Breast epithelium (tissue), 4 donors: Measurements from ENCODE around the gene CCL19. TPM values are rescaled to one million over a fixed set of nuclear protein-coding genes. Genes with fewer than 3 reads are reported as not detected.
A peak's percentile ranks its signal among the peaks of the same experiment; 100 is the strongest.

ENCODE experiments used
- DNase-seq, 2 donors: peaks; one replicate each; pipeline ENCODE4 v3.0.0-alpha.2; 2019; ENCODE audit warnings: low spot score in 2 of 2
- H3K27ac ChIP-seq, 2 donors: fragments of 200-600 bp; sonication (generic) in 1 of 2; one replicate each; pipeline ENCODE4 v1.5.1; 2016 to 2019; ENCODE audit warnings: mild to moderate bottlenecking in 1 of 2
- H3K27me3 ChIP-seq, 2 donors: fragments of 200-600 bp; sonication (generic) in 1 of 2; one replicate each; pipeline versions ENCODE4 v1.5.1 to v1.6.0; 2017 to 2019; ENCODE audit warnings: control low read depth in 1 of 2, mild to moderate bottlenecking in 1 of 2
- H3K36me3 ChIP-seq: fragments of 200-600 bp; one replicate; pipeline ENCODE4 v1.5.1; 2019
- H3K4me1 ChIP-seq, 2 donors: fragments of 200-600 bp; sonication (generic); one replicate each; pipeline ENCODE4 v1.5.1; 2016 to 2019; ENCODE audit warnings: control low read depth in 1 of 2
- H3K4me3 ChIP-seq, 3 donors: fragments of 200-600 bp; sonication (generic); 1 replicate in 2 of 3; 2 replicates in 1 of 3; pipeline ENCODE4 v1.5.1; 2016 to 2019; ENCODE audit warnings: mild to moderate bottlenecking in 3 of 3, moderate library complexity in 2 of 3
- H3K9me3 ChIP-seq, 2 donors: fragments of 200-600 bp; sonication (generic) in 1 of 2; one replicate each; pipeline ENCODE4 v1.5.1; 2016 to 2019; ENCODE audit warnings: control low read depth in 1 of 2
- POLR2A ChIP-seq: fragments of 450-650 bp; IDR thresholded peaks from one replicate; pipeline ENCODE4 v1.6.1; 2016; ENCODE audit warnings: antibody characterized with exemption, mild to moderate bottlenecking, moderate library complexity
- POLR2AphosphoS5 ChIP-seq, 3 donors: sonication (generic); formaldehyde crosslinking; IDR thresholded peaks; one replicate each; pipeline ENCODE4 v1.6.1; 2017; ENCODE audit warnings: antibody characterized with exemption in 3 of 3
- intact Hi-C: fragments of 100-400 bp; cut with DNase I; formaldehyde crosslinking; loops from one replicate; pipeline ENCODE4 v1.15.1; 2023; ENCODE audit warnings: low total_unique reads
- total RNA-seq, 3 donors: library from RNA; depleted of rRNA; stranded (reverse); fragments of >200 nt; gene quantifications; one replicate each; pipeline ENCODE4 v1.1.0, GENCODE V29; 2016
- TF ChIP-seq, protein P1 (sequence below), 3 donors: fragments of 450-650 bp; IDR thresholded peaks; one replicate each; pipeline ENCODE4 v1.5.1; 2016 to 2017; ENCODE audit warnings: antibody characterized with exemption in 3 of 3, mild to moderate bottlenecking in 3 of 3, moderate library complexity in 3 of 3

CCL19 gene
- total RNA-seq, 3 donors from 2014 or later: 0.88 to 5.6 (median 1.3) TPM

DNA sequence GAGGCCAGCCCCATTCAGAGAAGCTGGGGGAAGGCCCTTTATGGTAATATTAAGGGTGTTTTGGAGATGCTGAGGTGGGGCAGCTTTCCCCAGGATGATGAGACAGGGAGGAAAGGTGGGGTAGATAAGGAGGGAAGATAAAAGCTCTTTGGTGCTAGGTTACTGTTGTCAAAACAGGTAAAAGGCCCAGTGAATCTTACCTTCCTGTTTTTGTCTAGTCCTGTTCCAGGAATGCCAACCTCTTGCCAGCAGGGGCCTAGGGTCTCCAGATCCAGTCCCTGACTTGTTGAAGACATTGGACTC, 27.8 kb downstream of the CCL19 start:
- intact Hi-C loops: no loop called here
- Histone ChIP-seq H3K27me3 (no peaks in the 10 kb centered on the region), H3K27ac (peak overlapping the region; percentile 36 to 97), H3K4me3 (no peak overlapping the region), H3K4me1 (no peaks in the 10 kb centered on the region), H3K9me3 (no peaks in the 10 kb centered on the region), H3K36me3 (no peaks in the 10 kb centered on the region)
- TF ChIP-seq POLR2AphosphoS5 (IDR thresholded peaks at IDR 0.05) (no peak), POLR2A (no peak)
- TF ChIP-seq, protein P1, sequence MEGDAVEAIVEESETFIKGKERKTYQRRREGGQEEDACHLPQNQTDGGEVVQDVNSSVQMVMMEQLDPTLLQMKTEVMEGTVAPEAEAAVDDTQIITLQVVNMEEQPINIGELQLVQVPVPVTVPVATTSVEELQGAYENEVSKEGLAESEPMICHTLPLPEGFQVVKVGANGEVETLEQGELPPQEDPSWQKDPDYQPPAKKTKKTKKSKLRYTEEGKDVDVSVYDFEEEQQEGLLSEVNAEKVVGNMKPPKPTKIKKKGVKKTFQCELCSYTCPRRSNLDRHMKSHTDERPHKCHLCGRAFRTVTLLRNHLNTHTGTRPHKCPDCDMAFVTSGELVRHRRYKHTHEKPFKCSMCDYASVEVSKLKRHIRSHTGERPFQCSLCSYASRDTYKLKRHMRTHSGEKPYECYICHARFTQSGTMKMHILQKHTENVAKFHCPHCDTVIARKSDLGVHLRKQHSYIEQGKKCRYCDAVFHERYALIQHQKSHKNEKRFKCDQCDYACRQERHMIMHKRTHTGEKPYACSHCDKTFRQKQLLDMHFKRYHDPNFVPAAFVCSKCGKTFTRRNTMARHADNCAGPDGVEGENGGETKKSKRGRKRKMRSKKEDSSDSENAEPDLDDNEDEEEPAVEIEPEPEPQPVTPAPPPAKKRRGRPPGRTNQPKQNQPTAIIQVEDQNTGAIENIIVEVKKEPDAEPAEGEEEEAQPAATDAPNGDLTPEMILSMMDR (IDR thresholded peaks at IDR 0.05): no peak
- DNase-seq: no peak

DNA sequence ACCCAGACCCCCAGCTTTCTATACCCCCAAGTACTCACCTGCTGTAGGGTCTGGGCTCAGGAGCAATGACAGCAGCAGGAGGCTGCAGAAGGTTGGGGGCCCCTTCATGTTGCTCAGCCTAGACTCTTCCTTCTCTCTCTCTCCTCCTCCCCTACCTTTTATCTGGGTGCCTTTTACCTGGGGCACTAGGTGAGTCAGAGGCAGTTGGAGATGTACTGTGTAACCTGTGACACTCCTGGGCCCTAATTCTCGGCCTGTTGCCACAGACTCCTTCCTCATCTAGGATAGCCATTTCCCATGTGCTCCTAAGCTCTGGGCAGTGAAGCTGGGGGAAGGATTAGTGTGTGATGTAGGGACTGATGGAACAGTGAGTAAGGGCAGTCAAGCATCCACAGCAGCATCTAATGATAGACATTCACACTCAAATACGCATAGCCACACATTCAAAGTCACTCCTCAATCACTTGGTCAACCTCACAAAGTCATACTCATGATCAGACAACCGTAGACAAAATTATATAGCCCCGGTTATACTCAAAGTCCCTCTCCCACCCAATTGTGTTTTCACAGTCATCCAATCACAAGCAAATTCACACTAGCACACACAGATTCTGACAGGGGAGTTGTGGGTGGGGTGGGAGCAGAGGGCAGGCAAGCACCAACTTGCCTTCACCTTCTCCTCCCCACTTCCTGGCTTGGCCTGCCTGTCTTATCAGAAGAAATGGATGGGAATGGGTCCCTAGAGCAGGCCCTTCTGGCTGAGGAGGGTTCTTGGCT, 28.4 kb downstream of the CCL19 start, which contains the start of gene CCL27:
Gene CCL27 (minus strand): TSS at position 132 of the 777 bp plus-strand sequence. CDS start 24 bp downstream, at position 108.
- no peak within 1 kb of the TSS for H3K4me3 ChIP-seq
- H3K27ac ChIP-seq: peak within 1 kb of the TSS; percentile 36 to 97
- H3K27me3 ChIP-seq: no peaks in the 10 kb centered on the region
- no peaks in the 10 kb centered on the region for H3K9me3 ChIP-seq
- TF ChIP-seq POLR2AphosphoS5 (IDR thresholded peaks at IDR 0.05) (no peak), POLR2A (no peak)
- TF ChIP-seq, protein P1 (IDR thresholded peaks at IDR 0.05): no peak
- no peak for DNase-seq
- intact Hi-C loops: no loop called here
- no peaks in the 10 kb centered on the region for H3K4me1 ChIP-seq
- H3K36me3 ChIP-seq: no peaks in the 10 kb centered on the region

DNA sequence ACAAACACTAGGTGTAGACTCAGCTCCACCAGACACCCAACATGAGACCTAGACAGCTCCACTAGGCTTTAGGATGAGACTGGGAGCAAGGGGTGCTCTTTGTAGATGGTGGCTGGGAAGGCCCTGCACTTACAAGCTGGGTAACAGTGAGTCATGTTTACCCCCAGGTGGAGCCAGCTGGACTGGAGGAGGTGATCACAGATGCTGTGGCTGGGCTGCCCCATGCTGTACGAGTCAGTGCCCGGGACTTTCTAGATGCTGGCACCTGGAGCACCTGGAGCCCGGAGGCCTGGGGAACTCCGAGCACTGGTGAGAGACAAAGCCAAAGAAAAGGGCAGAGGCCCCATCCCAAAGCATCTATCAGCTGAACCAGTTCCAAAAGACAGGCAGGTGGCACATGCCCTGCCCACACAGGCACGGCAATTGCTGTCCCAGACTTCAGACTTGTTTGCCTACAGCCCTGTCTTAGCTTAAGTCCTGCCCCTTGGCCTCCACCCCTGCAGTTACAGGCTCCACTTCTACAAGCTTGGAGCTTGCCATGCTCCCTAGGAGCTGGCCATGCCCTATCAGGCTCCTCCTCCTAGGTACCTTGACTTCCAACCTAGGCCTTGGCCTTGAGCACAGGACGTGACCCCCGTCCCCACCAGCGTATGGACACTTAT, 31.4 kb downstream of the CCL19 start:
- no peak for DNase-seq
- intact Hi-C loops: no loop called here
- Histone ChIP-seq H3K4me1 (peaks cover 1 to 9% of the 10 kb centered on the region in 2 donors), H3K27ac (no peak overlapping the region), H3K27me3 (no peaks in the 10 kb centered on the region), H3K4me3 (no peak overlapping the region), H3K36me3 (no peaks in the 10 kb centered on the region), H3K9me3 (no peaks in the 10 kb centered on the region)
- TF ChIP-seq POLR2A (no peak), POLR2AphosphoS5 (IDR thresholded peaks at IDR 0.05) (no peak)
- TF ChIP-seq, protein P1 (IDR thresholded peaks at IDR 0.05): no peak

DNA sequence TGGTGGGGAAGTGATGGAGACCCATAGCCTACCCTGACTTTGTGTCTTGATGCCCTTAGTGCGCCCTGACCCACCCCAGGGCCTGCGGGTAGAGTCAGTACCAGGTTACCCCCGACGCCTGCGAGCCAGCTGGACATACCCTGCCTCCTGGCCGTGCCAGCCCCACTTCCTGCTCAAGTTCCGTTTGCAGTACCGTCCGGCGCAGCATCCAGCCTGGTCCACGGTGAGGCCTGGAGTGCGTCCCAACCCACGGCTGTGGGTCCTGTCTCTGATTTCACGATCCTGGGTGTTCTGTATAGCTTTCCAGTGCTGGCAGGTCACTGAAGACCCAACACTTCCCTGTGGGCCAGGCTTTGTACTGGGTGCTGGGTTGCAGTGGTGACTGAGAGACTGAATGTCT, 32.6 kb downstream of the CCL19 start:
- Histone ChIP-seq H3K4me3 (no peak overlapping the region), H3K36me3 (no peaks in the 10 kb centered on the region), H3K27me3 (no peaks in the 10 kb centered on the region), H3K9me3 (no peaks in the 10 kb centered on the region), H3K4me1 (peaks cover 5 to 22% of the 10 kb centered on the region in 2 donors), H3K27ac (no peak overlapping the region)
- no peak for DNase-seq
- TF ChIP-seq, protein P1 (IDR thresholded peaks at IDR 0.05): no peak
- TF ChIP-seq POLR2AphosphoS5 (IDR thresholded peaks at IDR 0.05) (no peak), POLR2A (no peak)
- intact Hi-C loops: no loop called here

GRCh38 chr9:34656992-34657391, 34.1 kb downstream of the CCL19 start:
- Histone ChIP-seq H3K36me3 (no peaks in the 10 kb centered on the region), H3K4me1 (peaks cover 11 to 34% of the 10 kb centered on the region in 2 donors), H3K27ac (no peak overlapping the region), H3K9me3 (no peaks in the 10 kb centered on the region), H3K27me3 (no peaks in the 10 kb centered on the region), H3K4me3 (no peak overlapping the region)
- no peak for DNase-seq
- intact Hi-C loops: no loop called here
- TF ChIP-seq POLR2A (no peak), POLR2AphosphoS5 (IDR thresholded peaks at IDR 0.05) (no peak)
- TF ChIP-seq, protein P1 (IDR thresholded peaks at IDR 0.05): no peak
